Erythroblast (primary cell): ENCODE results near the gene ADGRF1.

Experiments
- GATA1 ChIP-seq: IDR thresholded peaks from 2 replicates; pipeline ENCODE4 v1.6.1; 2011; ENCODE audit warnings: low read depth, mild to moderate bottlenecking, control low read depth, low read length, moderate library complexity
- POLR2A ChIP-seq: IDR thresholded peaks from 2 replicates; pipeline ENCODE4 v1.6.1; 2011; ENCODE audit warnings: mild to moderate bottlenecking, low read length

DNA sequence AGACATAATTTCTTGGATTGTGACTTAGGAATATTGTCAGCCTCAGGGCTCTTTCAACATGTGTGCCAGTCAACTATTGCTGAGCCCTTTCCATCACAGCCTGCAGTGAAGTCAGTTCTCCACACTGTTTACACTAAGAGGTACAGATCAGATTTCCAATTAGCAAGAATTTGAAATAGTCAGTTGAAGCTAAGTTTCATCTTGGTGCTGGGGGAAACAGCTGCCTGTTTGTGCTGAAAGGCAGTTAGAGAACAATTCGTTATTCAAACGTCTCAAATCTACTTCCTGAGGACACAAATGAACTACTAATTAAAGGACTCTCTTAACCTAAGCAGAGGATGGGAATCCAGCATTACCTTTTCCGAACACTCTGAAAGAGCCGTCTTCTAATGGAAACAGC is 25.9 kb downstream of the ADGRF1 start:
- TF ChIP-seq POLR2A (no peak), GATA1 (no peak)
